Measurements from ENCODE around the gene NFIB.

NFIB gene

GRCh38 chr9:14354201-14354600 lies 40.3 kb upstream of the NFIB start:
- no peaks in the 10 kb centered on the region for H3K27me3 ChIP-seq (ENCODE audit: insufficient read depth, low read depth, severe bottlenecking)
- no peak for DNase-seq
- H3K4me3 ChIP-seq (ENCODE audit: low read depth, low read length), result no peak overlapping the region
- no peak overlapping the region for H3K27ac ChIP-seq
- no peaks in the 10 kb centered on the region for H3K9me3 ChIP-seq (ENCODE audit: severe bottlenecking)
- no peak for TF ChIP-seq CTCF (IDR thresholded peaks at IDR 0.05; ENCODE audit: low read depth, low read length)
- no peaks in the 10 kb centered on the region for H3K36me3 ChIP-seq

- Histone ChIP-seq H3K27ac (no peak overlapping the region), H3K4me3 (ENCODE audit: low read depth, low read length) (no peak overlapping the region), H3K27me3 (ENCODE audit: insufficient read depth, low read depth, severe bottlenecking) (peaks cover 7% of the 10 kb centered on the region), H3K36me3 (no peaks in the 10 kb centered on the region), H3K9me3 (ENCODE audit: severe bottlenecking) (no peaks in the 10 kb centered on the region)
- peak; percentile 89 for TF ChIP-seq CTCF (IDR thresholded peaks at IDR 0.05; ENCODE audit: low read depth, low read length)
- peak; percentile 88 for DNase-seq
Measured at GRCh38 chr9:14353222-14354056, 39.5 kb upstream of the NFIB start.

- Histone ChIP-seq H3K27ac (no peak overlapping the region), H3K27me3 (ENCODE audit: insufficient read depth, low read depth, severe bottlenecking) (peaks cover 14% of the 10 kb centered on the region), H3K36me3 (no peaks in the 10 kb centered on the region), H3K9me3 (ENCODE audit: severe bottlenecking) (no peaks in the 10 kb centered on the region), H3K4me3 (ENCODE audit: low read depth, low read length) (no peak overlapping the region)
- TF ChIP-seq CTCF (IDR thresholded peaks at IDR 0.05; ENCODE audit: low read depth, low read length), result no peak
- DNase-seq, result no peak
Measured at GRCh38 chr9:14352503-14352902, 38.6 kb upstream of the NFIB start.

GRCh38 chr9:14351221-14351836 lies 37.4 kb upstream of the NFIB start:
- no peaks in the 10 kb centered on the region for H3K9me3 ChIP-seq (ENCODE audit: severe bottlenecking)
- H3K27ac ChIP-seq, result no peak overlapping the region
- H3K4me3 ChIP-seq (ENCODE audit: low read depth, low read length), result no peak overlapping the region
- DNase-seq, result no peak
- peaks cover 26% of the 10 kb centered on the region for H3K27me3 ChIP-seq (ENCODE audit: insufficient read depth, low read depth, severe bottlenecking)
- no peaks in the 10 kb centered on the region for H3K36me3 ChIP-seq
- TF ChIP-seq CTCF (IDR thresholded peaks at IDR 0.05; ENCODE audit: low read depth, low read length), result no peak

GRCh38 chr9:14350754-14351153 lies 36.8 kb upstream of the NFIB start:
- no peak for TF ChIP-seq CTCF (IDR thresholded peaks at IDR 0.05; ENCODE audit: low read depth, low read length)
- peaks cover 26% of the 10 kb centered on the region for H3K27me3 ChIP-seq (ENCODE audit: insufficient read depth, low read depth, severe bottlenecking)
- no peak overlapping the region for H3K4me3 ChIP-seq (ENCODE audit: low read depth, low read length)
- no peak for DNase-seq
- H3K27ac ChIP-seq, result no peak overlapping the region
- H3K9me3 ChIP-seq (ENCODE audit: severe bottlenecking), result no peaks in the 10 kb centered on the region
- no peaks in the 10 kb centered on the region for H3K36me3 ChIP-seq

Data from WERI-Rb-1 (cell line).